SK-N-SH treated with all-trans-retinoic acid at 6 μM for 48 hours (cell line): Measurements from ENCODE around the gene TWSG1.

Source experiments
- ATAC-seq: fragments of 200-7000 bp; cut with Tn5 transposase; 3 replicates; pipeline ENCODE4 v1.9.1; 2020; ENCODE audit warnings: mild to moderate bottlenecking, moderate library complexity
- ARNTL ChIP-seq: fragments of 450-650 bp; formaldehyde crosslinking; IDR thresholded peaks from 2 replicates; pipeline ENCODE4 v1.5.0; 2020; ENCODE audit warnings: low read depth, mild to moderate bottlenecking, moderate library complexity, borderline replicate concordance
- BACH2 ChIP-seq: fragments of 250-450 bp; sonication (Bioruptor Pico); IDR thresholded peaks from 2 replicates; pipeline ENCODE4 v1.9.0; 2021; ENCODE audit warnings: mild to moderate bottlenecking, borderline replicate concordance
- CREB5 ChIP-seq: fragments of 250-450 bp; sonication (Bioruptor Pico); IDR thresholded peaks from 2 replicates; pipeline ENCODE4 v1.5.1; 2020; ENCODE audit warnings: low read depth, mild to moderate bottlenecking, moderate library complexity
- CSDC2 ChIP-seq: fragments of 250-450 bp; sonication (Bioruptor Pico); IDR thresholded peaks from 2 replicates; pipeline ENCODE4 v1.5.0; 2020; ENCODE audit warnings: mild to moderate bottlenecking, moderate library complexity
- CSRNP3 ChIP-seq: fragments of 250-450 bp; sonication (Bioruptor Pico); IDR thresholded peaks from 2 replicates; pipeline ENCODE4 v1.5.1; 2021; ENCODE audit warnings: mild to moderate bottlenecking, moderate library complexity
- ESRRG ChIP-seq: fragments of 250-450 bp; sonication (Bioruptor Pico); IDR thresholded peaks from 2 replicates; pipeline ENCODE4 v1.6.1; 2021; ENCODE audit warnings: mild to moderate bottlenecking
- GLIS3 ChIP-seq: fragments of 250-450 bp; sonication (Bioruptor Pico); IDR thresholded peaks from 2 replicates; pipeline ENCODE4 v1.5.0; 2020; ENCODE audit warnings: mild to moderate bottlenecking, moderate library complexity
- OSR1 ChIP-seq: fragments of 250-450 bp; sonication (Bioruptor Pico); IDR thresholded peaks from 2 replicates; pipeline ENCODE4 v1.8.0; 2022; ENCODE audit warnings: moderate library complexity, mild to moderate bottlenecking, inconsistent platforms
- PATZ1 ChIP-seq: fragments of 250-450 bp; sonication (Bioruptor Pico); IDR thresholded peaks from 2 replicates; pipeline ENCODE4 v1.8.0; 2020; ENCODE audit warnings: mild to moderate bottlenecking, moderate library complexity, borderline replicate concordance
- POU6F1 ChIP-seq: fragments of 250-450 bp; sonication (Bioruptor Pico); IDR thresholded peaks from 2 replicates; pipeline ENCODE4 v1.8.0; 2021; ENCODE audit warnings: low read depth, mild to moderate bottlenecking, moderate library complexity, borderline replicate concordance
- PPARA ChIP-seq: fragments of 250-450 bp; sonication (Bioruptor Pico); IDR thresholded peaks from 2 replicates; pipeline ENCODE4 v1.5.0; 2020; ENCODE audit warnings: mild to moderate bottlenecking, borderline replicate concordance
- RARB ChIP-seq: fragments of 250-450 bp; sonication (Bioruptor Pico); IDR thresholded peaks from 2 replicates; pipeline ENCODE4 v1.8.0; 2021; ENCODE audit warnings: mild to moderate bottlenecking, moderate library complexity
- TCF4 ChIP-seq: fragments of 250-450 bp; sonication (Bioruptor Pico); IDR thresholded peaks from 2 replicates; pipeline ENCODE4 v1.8.0; 2021; ENCODE audit warnings: mild to moderate bottlenecking, moderate library complexity, borderline replicate concordance
- TOX ChIP-seq: fragments of 250-450 bp; sonication (Bioruptor Pico); IDR thresholded peaks from 2 replicates; pipeline ENCODE4 v1.8.0; 2021; ENCODE audit warnings: mild to moderate bottlenecking, moderate library complexity, borderline replicate concordance
- TSHZ2 ChIP-seq: fragments of 250-450 bp; sonication (Bioruptor Pico); IDR thresholded peaks from 2 replicates; pipeline ENCODE4 v1.5.0; 2020; ENCODE audit warnings: mild to moderate bottlenecking, moderate library complexity
- ZC3H10 ChIP-seq: fragments of 250-450 bp; sonication (Bioruptor Pico); IDR thresholded peaks from 2 replicates; pipeline ENCODE4 v1.5.1; 2021; ENCODE audit warnings: mild to moderate bottlenecking, moderate library complexity
- ZFP30 ChIP-seq: fragments of 450-650 bp; formaldehyde crosslinking; IDR thresholded peaks from 2 replicates; pipeline ENCODE4 v1.5.0; 2022; ENCODE audit warnings: mild to moderate bottlenecking, moderate library complexity
- ZNF565 ChIP-seq: fragments of 450-650 bp; formaldehyde crosslinking; conservative IDR thresholded peaks from 2 replicates; pipeline ENCODE4 v1.5.0; 2020; ENCODE audit warnings: low read depth, mild to moderate bottlenecking, moderate library complexity
- ZNF70 ChIP-seq: fragments of 450-650 bp; formaldehyde crosslinking; IDR thresholded peaks from 2 replicates; pipeline ENCODE4 v1.5.0; 2020; ENCODE audit warnings: mild to moderate bottlenecking, moderate library complexity
- ZNF8 ChIP-seq: fragments of 450-650 bp; formaldehyde crosslinking; IDR thresholded peaks from 2 replicates; pipeline ENCODE4 v1.5.0; 2020; ENCODE audit warnings: mild to moderate bottlenecking, moderate library complexity

TWSG1 gene

GRCh38 chr18:9410515-9410914 is 75.9 kb downstream of the TWSG1 start (continued):
- no peak for TF ChIP-seq PPARA (CRISPR knock-in tag)

- no peak for TF ChIP-seq RARB
- TF ChIP-seq PATZ1 = no peak
- no peak for TF ChIP-seq CSRNP3 (CRISPR knock-in tag)
- TF ChIP-seq CSDC2 (CRISPR knock-in tag) = no peak
- TF ChIP-seq TOX (CRISPR knock-in tag) = no peak
- TF ChIP-seq ZNF8 = no peak
- TF ChIP-seq ZNF565 = no peak
- TF ChIP-seq TSHZ2 (CRISPR knock-in tag) = no peak
- TF ChIP-seq GLIS3 (CRISPR knock-in tag) = no peak
- TF ChIP-seq ARNTL (CRISPR knock-in tag) = no peak
- no peak for TF ChIP-seq OSR1 (CRISPR knock-in tag)
- TF ChIP-seq POU6F1 (CRISPR knock-in tag) = no peak
- TF ChIP-seq CREB5 (CRISPR knock-in tag) = no peak
- no peak for TF ChIP-seq TCF4 (CRISPR knock-in tag)
- TF ChIP-seq BACH2 = no peak
- TF ChIP-seq ZNF70 (CRISPR knock-in tag) = no peak
- TF ChIP-seq ESRRG = no peak
- ATAC-seq = peak; percentile 44; the same call in 2 of the 3 replicates
Observed at GRCh38 chr18:9413576-9413975, 79.0 kb downstream of the TWSG1 start.

GRCh38 chr18:9416563-9417072 is 82.0 kb downstream of the TWSG1 start:
- TF ChIP-seq TCF4 (CRISPR knock-in tag) (no peak), ZC3H10 (CRISPR knock-in tag) (no peak), ARNTL (CRISPR knock-in tag) (no peak), ESRRG (no peak), ZFP30 (no peak), CSDC2 (CRISPR knock-in tag) (no peak), CREB5 (CRISPR knock-in tag) (no peak), TSHZ2 (CRISPR knock-in tag) (no peak), PATZ1 (no peak), CSRNP3 (CRISPR knock-in tag) (no peak)
- no peak for ATAC-seq
